Choroid plexus epithelial cell (primary cell): ENCODE data around the gene MYADML2.

ENCODE experiments used
- DNase-seq: peaks from one replicate; pipeline ENCODE4 v3.0.0-alpha.2; 2010; ENCODE audit warnings: low read depth
- H3K4me3 ChIP-seq: 2 replicates; pipeline ENCODE4 v1.5.1; 2011; ENCODE audit warnings: low read depth, mild to moderate bottlenecking, control low read depth, low read length, moderate library complexity
- CTCF ChIP-seq: conservative IDR thresholded peaks from 2 replicates; pipeline ENCODE4 v1.5.1; 2011; ENCODE audit warnings: low read depth, mild to moderate bottlenecking, control low read depth, inconsistent platforms, low read length, moderate library complexity

Gene MYADML2

DNA sequence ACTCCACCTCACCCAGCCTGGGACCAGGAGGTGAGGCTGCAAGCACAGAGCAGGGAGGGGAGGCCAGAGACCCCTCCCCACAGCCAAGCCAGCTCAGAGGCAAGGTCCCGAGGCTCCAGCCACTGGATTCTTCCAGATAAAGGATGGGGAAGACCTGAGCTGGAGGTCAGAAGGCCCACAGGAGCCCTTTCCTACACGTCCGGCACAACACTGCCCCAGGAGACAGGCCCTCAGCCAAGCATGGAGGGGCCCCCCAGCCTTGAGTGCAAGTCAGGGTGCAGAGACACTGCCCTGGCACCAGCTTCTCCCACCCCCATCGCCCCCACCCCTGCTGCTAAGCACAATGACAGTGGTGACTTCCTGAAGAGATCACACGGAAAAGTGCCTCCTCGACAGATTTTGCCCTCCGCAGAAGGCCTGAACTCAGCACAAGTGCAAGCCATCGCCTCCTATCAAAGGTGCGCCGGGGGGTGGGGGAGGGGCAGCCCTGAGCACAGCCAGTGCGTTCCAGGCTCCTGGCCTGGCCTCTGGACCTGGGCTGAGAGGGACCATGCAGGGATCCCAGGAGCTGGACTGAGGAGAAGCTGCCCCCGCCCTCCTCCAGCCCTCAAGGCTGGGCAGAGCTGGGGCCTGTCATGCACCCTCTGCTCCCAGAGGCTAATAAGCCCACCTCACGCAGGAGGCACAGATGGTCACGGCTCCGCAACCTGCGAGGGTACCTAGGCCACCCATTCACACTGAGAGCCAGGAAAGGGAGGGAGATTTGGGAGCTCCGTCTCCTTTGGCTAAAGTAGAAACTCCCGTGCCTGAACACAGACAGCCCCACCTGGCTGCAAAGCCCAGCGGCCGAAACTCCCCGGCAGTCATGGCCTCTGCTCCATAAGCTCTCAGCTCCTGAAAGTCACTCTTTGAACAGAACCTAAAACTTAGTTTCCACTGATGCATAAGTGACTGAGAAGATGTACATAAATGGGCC, 22.2 kb downstream of the MYADML2 start:
- no peak overlapping the region for H3K4me3 ChIP-seq
- DNase-seq = no peak
- TF ChIP-seq CTCF = no peak

DNA sequence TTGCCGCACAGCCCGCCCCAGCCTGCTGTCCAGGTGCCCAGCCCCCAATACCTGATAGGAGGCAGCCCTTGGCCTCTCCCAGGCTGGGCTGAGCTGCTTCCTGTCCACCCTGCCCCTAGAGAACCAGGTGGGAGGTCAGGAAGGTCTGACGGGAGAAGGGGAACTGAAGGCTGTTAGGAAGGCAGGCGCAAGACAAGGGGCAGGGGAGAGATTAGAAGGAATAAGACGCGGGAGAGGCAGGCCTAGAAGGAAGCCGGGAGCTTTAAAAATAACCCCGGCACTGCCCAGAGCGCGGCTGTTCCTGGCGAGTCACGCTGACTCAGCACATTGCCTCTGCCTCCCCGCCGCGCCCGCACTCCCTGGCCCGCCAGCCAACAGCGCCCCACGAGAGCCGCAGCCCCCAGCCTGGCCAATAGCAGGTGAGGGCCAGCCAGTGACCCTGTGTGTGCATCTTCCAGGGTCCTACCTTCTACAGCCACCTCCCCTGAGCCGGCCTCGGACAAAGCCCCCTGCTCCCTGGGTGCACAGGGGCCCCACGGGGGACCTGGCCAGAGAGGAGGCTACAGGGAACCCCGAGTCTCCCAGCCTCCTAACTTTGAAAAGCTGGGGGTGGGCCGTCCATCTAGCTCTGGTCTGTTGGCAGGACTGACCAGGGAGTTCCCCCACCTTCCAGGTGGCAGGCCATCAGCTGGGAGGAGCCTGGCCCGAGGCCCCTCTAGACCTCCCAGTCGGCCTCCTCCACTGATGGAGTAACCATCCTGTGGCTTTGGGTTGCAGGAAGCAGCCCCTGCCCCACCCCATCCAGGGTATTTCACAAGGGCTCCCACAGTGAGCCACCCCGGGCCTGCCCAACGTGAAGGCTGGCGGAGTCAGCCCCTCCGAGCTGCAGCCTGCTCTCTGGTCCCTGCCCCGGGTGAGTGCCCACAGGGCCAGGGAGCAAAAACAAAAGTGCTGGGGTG, 23.5 kb downstream of the MYADML2 start:
- TF ChIP-seq CTCF = no peak
- peak; percentile 88 for DNase-seq
- H3K4me3 ChIP-seq = peak overlapping the region; percentile 44

DNA sequence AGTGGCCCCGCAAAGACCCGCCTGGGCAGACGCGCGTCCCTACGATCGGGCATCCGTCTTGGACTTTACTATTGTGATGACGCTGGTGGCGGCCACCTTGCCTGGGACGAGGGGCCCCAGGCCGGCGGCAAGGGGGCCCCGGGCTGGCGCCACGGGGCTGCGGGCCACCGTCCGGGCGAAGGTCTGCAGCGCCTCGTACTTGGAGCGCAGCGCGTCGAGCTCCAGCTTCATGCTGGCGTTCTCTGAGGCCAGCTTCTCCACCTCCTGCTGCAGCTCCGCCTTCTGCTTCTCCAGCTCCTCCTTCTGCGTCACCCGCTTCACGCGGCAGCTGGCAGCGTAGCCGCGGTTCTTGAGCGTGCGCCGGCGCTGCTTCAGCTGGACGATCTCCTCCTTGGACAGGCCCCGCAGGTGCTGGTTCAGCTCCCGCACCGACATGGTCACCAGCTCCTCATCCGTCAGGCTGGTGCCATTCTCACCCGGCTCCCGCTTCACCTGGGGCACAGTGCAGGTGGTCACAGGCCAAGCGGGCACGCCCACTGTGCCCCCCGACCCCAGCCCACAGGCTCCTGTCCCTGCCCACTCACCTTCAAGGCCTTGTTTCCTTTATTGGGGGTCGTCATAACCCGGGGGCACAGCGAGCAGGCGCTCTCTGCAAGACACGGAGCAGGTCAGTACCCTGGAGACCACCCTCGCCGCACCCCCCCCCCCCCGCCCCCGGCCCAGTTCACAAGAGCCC, 24.3 kb downstream of the MYADML2 start:
- DNase-seq = no peak
- no peak for TF ChIP-seq CTCF
- peak overlapping the region; percentile 44 for H3K4me3 ChIP-seq

GRCh38 chr17:81921996-81922565, 25.0 kb downstream of the MYADML2 start:
- H3K4me3 ChIP-seq = no peak overlapping the region
- no peak for DNase-seq
- no peak for TF ChIP-seq CTCF

- no peak for TF ChIP-seq CTCF
- no peak for DNase-seq
- no peak overlapping the region for H3K4me3 ChIP-seq
These were observed 25.5 kb downstream of the MYADML2 start for GRCh38 chr17:81921537-81921862.
